ENCODE results near the gene OR6B3. TPM values are rescaled to one million over a fixed set of nuclear protein-coding genes. Genes with fewer than 3 reads are reported as not detected.

The OR6B3 gene
- total RNA-seq, 1 donor from 2014 or later, result not detected

DNA sequence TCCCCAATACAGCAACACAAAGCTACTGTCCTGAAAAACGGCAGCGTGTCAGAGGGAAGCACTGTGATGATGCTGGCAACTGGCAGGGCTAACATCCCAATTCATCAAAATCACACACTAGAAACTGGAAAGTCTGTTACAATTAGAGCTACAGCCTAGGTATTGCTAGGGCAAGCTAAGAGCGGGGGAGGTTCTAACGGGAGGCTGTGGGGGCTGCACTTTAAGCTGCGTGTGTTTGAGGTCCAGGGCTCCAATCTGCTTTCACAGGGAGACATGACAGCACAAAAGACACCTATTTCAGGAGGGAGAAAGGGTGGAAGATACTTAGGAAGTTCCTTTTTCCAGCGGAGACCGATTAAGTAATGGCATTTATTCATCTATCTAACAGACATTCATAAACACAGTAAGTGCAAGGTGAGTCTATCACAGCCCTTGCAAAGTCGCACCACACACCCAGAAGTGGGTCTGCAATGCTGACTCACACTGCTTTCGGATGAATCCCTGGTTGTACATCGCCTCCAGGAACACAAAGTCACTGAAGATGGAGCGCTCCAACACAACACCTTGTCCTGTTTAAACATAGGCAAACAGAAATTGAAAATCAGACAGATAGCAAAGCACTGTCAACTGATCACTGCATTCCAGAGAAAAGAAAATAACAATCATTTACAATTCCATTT lies 35.1 kb downstream of the OR6B3 start:
- H3K27ac ChIP-seq, result no peak overlapping the region
- peaks cover 70 to 79% of the 10 kb centered on the region in 2 donors for H3K36me3 ChIP-seq

DNA sequence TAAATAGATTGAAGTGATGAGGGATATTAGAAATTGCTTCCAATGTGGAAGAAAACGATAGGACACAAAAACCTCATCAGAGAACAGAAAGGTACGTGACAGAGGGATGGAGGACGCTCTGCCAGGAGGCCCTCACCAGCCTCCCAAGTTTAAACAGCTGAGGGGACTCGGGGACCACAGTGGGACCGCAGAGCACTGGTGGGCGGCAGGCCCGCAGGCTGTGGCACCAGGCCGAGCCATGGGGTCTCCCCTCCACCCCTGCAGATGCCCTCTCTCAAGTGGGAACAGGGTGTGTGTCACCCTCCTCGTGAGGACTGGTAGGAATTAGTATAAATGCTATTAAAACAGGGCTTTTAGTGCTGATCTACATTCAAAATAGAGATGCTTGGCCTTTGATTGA lies 39.0 kb downstream of the OR6B3 start:
- Histone ChIP-seq H3K9me3 (no peaks in the 10 kb centered on the region), H3K4me3 (no peak overlapping the region), H3K27me3 (no peaks in the 10 kb centered on the region), H3K36me3 (peaks cover 72 to 95% of the 10 kb centered on the region in 2 donors), H3K27ac (no peak overlapping the region), H3K4me1 (no peaks in the 10 kb centered on the region)
- TF ChIP-seq, protein P1, sequence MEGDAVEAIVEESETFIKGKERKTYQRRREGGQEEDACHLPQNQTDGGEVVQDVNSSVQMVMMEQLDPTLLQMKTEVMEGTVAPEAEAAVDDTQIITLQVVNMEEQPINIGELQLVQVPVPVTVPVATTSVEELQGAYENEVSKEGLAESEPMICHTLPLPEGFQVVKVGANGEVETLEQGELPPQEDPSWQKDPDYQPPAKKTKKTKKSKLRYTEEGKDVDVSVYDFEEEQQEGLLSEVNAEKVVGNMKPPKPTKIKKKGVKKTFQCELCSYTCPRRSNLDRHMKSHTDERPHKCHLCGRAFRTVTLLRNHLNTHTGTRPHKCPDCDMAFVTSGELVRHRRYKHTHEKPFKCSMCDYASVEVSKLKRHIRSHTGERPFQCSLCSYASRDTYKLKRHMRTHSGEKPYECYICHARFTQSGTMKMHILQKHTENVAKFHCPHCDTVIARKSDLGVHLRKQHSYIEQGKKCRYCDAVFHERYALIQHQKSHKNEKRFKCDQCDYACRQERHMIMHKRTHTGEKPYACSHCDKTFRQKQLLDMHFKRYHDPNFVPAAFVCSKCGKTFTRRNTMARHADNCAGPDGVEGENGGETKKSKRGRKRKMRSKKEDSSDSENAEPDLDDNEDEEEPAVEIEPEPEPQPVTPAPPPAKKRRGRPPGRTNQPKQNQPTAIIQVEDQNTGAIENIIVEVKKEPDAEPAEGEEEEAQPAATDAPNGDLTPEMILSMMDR (IDR thresholded peaks at IDR 0.05), result no peak
- intact Hi-C loops (cut with DNase I), result no loop called here
- no peak for DNase-seq (ENCODE audit: low spot score in 2 of 2)

More for the DNA sequence above, 35.1 kb downstream of the OR6B3 start:
- TF ChIP-seq, protein P1 (IDR thresholded peaks at IDR 0.05), result no peak
- intact Hi-C loops (cut with DNase I), result no loop called here
- H3K4me3 ChIP-seq, result no peak overlapping the region
- no peaks in the 10 kb centered on the region for H3K4me1 ChIP-seq
- H3K27me3 ChIP-seq, result no peaks in the 10 kb centered on the region
- DNase-seq (ENCODE audit: low spot score in 2 of 2), result no peak
- H3K9me3 ChIP-seq, result no peaks in the 10 kb centered on the region

DNA sequence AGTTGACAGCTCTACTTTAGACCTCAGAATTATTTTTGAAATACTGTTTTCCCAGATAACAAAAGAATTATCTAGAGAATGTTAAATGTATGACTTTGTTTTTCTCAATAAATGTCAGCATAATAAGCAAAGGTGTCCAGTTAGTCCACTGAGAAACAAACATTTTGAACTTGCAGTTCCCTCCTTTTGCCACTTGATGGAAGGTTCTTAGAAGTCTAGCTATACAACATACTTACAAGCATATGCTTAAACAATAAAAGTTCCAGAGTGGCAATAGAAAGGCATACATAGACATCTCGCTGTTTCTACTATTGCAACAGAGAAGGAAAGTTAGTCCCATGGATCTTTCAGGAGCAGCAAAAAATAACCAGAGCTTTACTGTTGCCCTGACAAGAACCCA lies 40.0 kb downstream of the OR6B3 start:
- H3K4me3 ChIP-seq, result no peak overlapping the region
- no peak for DNase-seq (ENCODE audit: low spot score in 2 of 2)
- peaks cover 68 to 95% of the 10 kb centered on the region in 2 donors for H3K36me3 ChIP-seq
- no peak overlapping the region for H3K27ac ChIP-seq
- intact Hi-C loops (cut with DNase I), result no loop called here
- no peaks in the 10 kb centered on the region for H3K27me3 ChIP-seq
- TF ChIP-seq, protein P1 (IDR thresholded peaks at IDR 0.05), result no peak
- H3K4me1 ChIP-seq, result no peaks in the 10 kb centered on the region
- H3K9me3 ChIP-seq, result no peaks in the 10 kb centered on the region

DNA sequence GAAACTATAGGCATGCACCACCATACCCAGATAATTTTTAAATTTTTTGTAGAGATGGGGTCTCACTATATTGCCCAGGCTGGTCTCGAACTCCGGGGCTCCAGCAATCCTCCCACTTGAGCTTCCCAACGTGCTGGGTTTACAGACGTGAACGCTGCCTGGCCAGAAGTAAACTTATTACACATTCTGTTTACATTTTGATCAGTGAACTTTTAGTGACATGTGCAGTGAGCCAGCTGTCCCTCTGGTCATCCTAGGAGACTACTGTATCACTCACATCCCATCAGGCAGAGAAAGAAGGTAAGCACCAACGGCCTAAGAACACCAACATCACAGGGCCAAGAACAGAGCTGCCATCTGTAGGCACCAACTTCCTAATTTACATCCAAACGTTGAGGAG lies 50.3 kb downstream of the OR6B3 start:
- no peaks in the 10 kb centered on the region for H3K27me3 ChIP-seq
- H3K27ac ChIP-seq, result no peak overlapping the region
- no peaks in the 10 kb centered on the region for H3K4me1 ChIP-seq
- no peaks in the 10 kb centered on the region for H3K9me3 ChIP-seq
- no peak overlapping the region for H3K4me3 ChIP-seq
- no peak for DNase-seq (ENCODE audit: low spot score in 2 of 2)
- intact Hi-C loops (cut with DNase I), result no loop called here
- TF ChIP-seq, protein P1 (IDR thresholded peaks at IDR 0.05), result no peak
- peaks cover 76 to 93% of the 10 kb centered on the region in 2 donors for H3K36me3 ChIP-seq

DNA sequence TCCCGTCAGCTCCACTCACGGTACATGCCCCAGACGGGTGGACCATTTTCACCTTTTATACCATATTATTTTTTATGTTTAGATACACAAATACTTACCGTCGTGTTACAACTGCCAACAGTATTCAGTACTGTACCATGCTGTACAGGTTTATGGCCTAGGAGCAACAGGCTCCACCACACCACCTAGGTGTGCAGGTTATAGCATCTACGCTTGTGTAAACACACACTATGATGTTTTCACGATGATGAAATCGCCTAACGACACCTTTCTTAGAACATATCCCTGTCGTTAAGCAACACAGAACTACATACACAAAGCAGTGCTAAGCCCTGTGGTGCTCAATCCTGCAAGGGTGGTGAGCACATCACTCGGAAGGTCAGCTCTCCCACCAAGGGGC lies 52.6 kb downstream of the OR6B3 start:
- Histone ChIP-seq H3K4me1 (no peaks in the 10 kb centered on the region), H3K27ac (no peak overlapping the region), H3K9me3 (no peaks in the 10 kb centered on the region), H3K27me3 (no peaks in the 10 kb centered on the region), H3K4me3 (no peak overlapping the region), H3K36me3 (peaks cover 60 to 86% of the 10 kb centered on the region in 2 donors)
- intact Hi-C loops (cut with DNase I), result no loop called here
- no peak for DNase-seq (ENCODE audit: low spot score in 2 of 2)
- TF ChIP-seq, protein P1 (IDR thresholded peaks at IDR 0.05), result no peak
